SHP77 treated with DMSO at 0.1 percent for 48 hours (cell line): Measurements from ENCODE around the gene ALG8.
"Not testable (repeated sequence)": the region's sequence is repeated elsewhere in the genome, so short reads cannot be mapped to it uniquely, and the experiment has no call there.

Source experiments
- DNase-seq: peaks from one replicate; lab custom pipeline; 2025; lab: John Stamatoyannopoulos, UW

ALG8 gene

DNA sequence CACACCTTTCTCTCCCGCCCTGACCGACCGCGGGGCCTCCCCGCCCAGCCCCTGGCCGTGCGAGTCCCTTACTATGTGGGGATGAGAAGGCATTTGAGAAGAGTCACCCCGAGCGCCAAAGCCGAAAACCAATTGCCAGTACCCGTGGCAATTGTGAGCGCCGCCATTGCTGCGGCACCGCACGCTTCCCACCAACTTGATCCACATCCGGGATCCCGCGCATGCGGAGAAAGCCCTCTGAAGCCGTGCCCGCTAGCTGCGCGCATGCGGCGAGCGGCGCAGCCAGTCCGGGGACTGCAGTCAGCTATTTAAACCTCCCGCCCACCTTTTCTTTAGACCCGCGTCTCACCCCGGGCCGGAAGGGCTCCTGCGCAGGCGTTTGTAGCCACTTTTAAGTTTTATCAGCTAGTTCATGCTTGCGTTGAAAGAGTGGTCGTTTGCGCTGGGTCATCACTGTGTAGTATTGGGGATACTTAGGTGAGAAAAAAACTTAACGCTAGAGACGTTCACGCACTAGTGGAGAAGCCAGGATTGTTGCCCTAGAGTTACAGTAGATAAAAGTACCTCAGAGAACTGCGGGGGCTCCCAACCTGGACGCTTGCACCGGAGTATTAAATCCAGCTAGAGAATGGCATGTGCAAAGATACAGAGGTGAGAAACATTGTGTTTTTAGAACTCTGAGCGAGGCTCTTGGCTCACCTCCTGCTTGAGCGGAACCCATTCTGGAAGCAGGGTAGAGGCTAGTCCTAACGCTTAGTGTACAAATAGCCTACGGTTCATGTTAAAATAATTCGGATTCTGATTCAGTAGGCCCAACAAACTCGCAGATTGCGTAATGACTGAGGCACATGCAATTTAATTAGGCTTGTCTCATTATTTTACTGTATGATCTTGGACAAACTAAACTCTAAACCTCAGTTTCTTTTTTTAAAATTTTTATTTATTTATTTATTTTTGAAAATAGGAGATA, at the start of gene ALG8:
TSS of gene ALG8 (minus strand) at position 205 of the 970 bp plus-strand sequence. CDS start at position 167, 38 bp downstream.
- DNase-seq, result peak; percentile 95

DNA sequence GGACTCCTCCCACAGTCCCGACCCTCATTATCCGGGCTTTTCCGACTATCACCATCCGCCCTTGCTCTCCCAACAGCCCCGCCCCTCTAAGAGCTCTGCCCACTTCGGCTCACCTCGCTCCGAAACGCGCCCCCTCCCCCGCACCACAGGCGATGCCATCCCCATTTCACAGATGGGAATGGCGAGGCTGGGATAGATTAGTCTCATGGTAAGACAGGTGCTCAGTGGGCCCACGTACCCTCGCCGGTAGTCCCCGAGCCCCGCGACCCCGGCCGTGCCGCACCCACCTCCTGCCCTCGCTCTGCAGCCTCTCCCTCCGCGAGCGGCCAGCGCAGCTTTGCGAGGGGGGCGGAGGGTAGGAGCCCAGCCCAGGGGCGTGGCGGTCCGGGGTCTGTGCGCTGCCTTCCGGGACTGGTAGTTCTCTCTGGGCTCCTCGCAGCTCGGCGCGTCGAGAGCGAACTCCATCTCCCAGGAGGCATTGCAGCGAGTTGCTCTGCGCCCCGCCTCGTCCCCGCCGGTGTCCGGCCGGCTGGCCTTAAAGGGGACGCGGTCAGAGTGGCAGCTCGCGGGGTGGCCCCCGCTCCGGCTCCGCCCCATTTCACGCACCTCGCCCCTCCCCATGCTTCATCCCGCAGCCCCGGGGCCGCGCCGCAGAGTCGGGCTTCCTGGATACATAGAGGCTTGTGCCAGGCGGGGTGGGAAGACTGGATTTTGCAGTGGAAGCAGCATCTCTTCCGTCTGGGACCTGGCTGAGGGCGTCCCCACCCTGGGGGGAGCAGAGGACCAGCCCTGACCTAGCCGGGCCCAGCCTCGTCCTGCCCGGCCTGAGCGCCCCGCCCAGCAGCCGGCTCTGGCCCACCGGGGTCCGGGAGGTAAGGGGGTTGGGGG, 49.1 kb upstream of the ALG8 start, which contains the start of the genes KCTD21 and USP35:
TSS of gene KCTD21 (minus strand) at position 341 of the 888 bp plus-strand sequence. CDS start 14,072 bp downstream, outside the sequence.
TSS of gene USP35 (plus strand) at position 634 of the 888 bp plus-strand sequence. CDS start 7,327 bp downstream, outside the sequence.
- peak; percentile 96 for DNase-seq

DNA sequence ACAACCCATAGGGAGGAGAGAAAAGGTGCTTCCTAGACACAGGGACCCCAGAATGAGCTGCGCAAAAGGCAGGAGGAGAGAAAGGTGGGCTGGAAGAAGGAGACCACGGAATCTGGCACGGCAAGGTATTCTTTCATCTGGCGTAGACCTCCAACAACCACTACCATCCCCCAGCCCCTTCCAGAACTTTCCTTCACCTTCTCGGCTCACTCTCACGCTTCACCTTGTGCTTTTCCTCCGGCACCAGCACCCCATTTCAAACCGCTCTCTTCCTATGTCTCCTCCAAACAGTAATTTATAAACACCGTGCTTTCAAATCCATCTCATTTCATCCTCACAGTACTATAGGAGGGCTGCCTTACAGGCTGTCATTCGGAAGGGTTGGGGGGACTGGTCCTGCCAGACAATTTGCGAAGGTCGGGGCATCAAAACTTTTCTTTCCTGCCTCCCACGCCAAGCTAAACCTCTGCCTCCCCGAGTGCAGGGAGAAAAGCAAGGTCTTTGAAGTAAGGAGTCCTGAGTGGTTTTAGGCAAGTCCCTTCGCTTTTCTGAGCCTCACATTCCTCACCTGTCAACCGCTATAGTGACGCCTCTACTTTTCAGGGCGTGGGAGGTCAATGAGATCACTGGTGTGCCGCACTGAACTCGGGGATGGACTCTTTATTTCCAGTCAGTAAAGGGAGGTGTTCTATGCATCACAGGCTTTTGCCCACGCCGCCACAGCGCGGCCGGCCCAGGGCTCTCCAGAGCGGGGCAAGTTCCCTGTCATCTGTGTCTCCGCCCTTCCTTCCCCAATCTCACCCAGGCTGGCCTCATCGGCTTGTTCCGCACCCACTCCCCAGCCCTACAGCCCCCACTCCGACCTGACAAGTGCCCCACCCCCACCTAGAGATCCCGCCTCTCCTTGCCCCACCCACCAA, 48.2 kb upstream of the ALG8 start:
- peak; percentile 49 for DNase-seq

DNA sequence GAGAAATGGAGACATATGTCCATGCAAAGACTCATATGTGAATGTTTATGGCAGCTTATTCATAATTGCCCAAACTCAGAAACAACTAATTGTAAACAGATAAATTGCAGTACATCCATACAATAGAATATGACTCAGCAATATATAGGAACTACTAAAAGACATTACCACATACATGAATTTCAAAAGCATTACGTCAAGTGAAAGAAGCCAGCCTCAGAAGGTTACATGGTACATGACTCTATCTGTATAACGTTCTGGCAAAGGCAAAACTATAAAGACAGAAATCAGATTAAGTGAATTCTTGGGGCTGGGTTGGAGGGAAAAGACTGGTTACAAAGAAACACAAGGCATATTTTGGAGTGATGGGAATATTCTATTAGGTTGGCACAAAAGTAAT, 41.8 kb upstream of the ALG8 start:
- DNase-seq, result no peak

DNA sequence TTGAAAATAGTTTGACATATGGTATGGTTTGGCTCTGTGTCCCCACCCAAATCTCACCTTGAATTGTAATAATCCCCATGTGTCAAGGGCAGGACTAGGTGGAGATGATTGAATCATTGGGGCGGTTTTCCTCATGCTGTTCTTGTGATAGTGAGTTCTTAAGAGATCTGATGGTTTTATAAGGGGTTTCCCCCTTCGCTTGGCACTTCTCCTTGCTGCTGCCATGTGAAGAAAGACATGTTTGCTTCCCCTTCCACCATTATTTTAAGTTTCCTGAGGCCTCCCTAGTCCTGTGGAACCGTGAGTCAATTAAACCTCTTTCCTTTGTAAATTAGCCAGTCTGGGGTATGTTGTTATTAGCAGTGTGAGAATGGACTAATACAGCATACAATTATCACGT, 41.3 kb upstream of the ALG8 start:
- no peak for DNase-seq

DNA sequence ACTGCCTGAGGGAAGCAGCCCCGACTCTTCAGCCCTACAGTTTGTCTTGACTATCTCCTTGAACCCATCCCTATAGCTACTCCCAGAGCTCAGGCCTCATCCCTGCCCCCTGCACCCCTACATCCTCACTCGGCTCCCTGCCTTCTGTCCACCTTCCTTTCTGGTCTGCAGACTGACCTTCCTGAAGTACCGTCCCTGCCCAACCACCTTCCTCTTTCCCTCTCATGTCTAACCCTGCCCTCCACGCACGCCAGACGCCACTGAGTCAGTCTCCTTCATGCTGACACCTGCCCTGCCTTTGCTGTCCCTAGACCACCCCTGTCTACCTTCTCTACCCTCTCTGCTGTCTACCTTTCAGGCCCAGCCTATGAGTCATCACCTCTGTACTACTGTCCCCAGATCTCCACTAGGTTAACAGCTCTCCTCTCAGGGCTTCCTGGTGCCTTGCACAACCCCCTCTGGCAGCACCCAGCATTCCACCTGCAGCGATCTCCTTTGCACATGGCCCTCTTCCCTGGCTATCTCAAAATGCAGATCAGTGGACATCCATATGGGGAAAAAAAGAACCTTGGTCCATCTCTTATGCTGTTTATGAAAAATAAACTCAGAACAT, 40.1 kb upstream of the ALG8 start:
- DNase-seq, result no peak

DNA sequence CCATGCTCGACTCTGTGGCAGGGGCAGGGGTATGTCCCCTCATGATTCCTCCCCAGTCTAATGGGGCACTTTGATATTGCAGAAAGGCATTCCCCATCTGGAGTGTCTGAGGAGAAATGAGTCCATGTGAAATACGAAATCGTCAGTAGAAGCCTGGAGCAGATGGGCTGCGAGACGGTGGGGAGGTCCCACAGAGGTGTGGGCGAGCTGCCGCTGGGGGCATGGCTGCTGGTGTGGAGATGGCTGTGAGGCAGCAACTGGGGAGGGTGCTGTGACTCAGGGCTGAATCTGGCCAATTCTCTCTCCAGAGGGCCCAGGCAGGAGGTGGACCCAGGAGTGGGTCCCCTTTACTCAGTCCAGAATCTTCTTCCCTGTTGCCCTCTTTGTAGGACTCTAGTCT, 37.8 kb upstream of the ALG8 start:
- DNase-seq, result no peak

DNA sequence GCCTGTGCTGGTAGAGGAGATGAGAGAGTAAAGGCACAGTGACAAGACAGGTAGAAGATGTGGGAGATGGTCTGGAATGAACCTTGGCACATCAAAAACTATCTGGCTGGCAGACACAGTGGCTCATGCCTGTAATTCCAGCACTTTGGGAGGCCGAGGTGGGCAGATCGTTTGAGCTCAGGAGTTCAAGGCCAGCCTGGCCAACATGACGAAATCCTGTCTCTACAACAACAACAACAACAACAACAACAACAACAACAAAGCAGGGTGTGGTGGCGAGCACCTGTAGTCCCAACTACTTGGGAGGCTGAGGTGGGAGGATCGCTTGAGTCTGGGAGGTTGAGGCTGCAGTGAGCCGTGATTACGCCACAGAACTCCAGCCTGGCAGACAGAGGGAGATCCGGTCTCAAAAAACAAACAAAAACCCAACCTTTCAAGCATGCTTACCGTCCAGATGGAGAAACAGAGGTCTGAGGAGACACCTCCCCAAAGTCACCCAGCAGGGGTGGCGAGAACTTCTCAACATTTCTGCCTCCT, 37.2 kb upstream of the ALG8 start:
- no peak for DNase-seq

DNA sequence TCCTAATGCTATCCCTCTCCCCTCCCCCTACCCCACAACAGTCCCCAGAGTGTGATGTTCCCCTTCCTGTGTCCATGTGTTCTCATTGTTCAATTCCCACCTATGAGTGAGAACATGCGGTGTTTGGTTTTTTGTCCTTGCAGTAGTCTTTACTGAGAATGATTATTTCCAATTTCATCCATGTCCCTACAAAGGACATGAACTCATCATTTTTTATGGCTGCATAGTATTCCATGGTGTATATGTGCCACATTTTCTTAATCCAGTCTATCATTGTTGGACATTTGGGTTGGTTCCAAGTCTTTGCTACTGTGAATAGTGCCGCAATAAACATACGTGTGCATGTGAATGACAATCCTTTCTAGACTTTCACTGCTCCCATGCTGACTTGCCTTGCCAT, 36.4 kb upstream of the ALG8 start:
- DNase-seq, result not testable (repeated sequence)

DNA sequence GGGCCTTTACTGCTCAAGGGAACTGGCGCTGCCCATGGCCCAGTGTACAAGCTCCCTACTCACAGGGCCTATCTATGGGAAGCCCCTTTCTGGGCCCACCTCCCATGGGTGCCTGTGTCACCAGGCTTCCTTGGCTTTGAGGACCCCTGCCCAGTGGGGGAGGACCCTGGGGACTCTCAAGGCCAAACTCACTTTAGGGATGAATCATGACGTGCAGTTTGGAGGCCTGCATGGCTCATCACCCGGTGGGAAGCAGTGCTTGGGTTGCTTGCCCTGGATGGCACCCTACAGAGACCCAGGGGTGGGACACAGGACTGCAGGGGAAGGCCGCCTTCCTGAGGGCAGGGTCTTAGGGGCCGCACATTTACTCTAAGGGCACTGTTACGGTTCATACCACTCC, 32.5 kb upstream of the ALG8 start:
- DNase-seq, result no peak

DNA sequence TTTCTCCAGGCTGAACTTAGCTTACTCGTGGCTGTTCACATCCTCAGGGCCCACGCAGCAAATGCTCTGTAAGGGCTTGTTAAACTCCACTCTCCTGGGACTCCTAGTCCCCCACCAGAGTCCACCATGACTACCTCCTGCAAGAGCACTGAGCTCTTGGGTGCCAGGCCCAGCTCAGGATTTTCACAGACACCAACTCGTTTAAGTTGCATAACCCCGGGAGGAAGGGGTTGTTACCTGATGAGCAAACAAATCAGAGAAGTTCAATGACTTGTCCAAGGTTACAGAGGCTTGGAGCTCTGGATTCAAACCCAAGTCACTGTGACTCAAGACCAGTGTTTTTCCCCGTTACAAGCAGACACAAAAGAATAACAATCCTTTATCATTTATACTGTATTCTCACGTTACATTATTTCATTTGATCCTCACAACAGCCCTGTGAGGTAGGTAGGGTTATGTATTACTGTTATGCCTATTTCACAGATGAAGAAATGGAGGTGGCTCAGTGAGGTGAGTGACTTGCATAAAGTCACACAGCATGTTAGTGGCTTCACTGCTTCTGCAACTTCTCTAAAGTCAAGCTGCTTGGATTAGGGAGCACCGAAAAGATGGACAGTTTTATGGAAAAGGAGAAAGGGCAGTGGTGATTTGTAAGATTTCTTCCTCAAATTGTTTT, 31.6 kb upstream of the ALG8 start:
- DNase-seq, result no peak

DNA sequence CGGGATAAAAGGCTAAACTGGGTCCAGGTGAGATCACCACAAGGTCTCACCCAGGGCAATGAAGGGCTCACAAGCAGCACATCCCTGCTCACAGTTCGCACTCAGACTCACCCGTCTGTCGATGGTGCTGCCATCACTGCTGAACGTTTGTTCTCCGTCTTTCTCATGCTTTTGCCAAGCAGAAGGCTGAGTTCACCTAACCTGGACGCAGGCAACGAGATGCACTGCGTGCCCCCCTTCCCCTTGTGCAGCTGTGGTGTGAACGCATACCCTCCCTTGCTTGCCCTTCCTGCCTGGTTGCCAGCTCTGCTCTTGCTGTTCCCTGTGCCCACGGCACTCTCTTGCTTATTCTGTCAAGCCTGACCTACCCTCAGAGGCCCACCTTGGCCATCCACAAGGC, 31.0 kb upstream of the ALG8 start:
- no peak for DNase-seq

DNA sequence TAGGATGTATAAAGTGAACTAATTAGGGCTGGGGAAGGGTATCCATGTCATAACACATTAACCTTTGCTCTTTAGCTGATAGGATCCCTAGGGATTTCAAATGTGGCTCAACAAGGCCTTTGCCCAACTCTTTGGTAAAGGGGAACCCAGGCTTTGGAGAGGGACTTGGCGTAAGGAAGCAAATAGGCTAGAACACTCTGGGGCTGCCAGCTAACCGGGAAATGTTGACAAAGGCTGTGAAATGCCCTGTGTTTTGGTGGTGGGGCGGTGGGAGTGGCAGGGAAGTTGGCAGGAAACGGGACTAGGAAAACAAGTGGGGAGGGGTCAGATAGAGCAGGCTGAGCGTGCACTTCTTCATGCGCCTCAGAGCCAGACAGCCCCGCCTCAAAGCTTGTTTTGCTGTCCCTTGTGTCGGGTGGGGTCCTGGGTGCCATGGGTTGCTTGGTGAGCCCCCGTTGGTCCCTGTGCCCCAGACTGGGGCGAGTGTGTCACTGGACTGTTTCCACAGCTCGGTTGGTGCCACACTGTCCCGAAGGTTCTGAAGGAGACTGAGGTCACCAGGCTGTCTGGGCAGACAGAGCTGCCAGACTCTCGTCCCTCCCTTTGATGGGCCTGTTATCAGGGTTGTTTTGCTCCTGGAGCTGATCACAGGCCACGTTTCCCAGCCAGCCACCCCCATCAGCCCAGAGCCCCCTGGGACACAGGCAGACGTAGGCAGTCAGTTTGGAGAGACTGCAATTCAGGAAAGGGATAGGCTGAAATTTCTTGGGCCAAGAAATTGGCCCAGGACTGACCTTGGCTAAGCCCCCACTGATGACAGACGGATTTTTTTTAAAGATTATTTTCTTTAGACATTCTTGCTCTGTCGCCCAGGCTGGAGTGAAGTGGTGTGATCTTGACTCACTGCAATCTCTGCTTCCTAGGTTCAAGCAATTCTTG, 29.4 kb upstream of the ALG8 start:
- no peak for DNase-seq

DNA sequence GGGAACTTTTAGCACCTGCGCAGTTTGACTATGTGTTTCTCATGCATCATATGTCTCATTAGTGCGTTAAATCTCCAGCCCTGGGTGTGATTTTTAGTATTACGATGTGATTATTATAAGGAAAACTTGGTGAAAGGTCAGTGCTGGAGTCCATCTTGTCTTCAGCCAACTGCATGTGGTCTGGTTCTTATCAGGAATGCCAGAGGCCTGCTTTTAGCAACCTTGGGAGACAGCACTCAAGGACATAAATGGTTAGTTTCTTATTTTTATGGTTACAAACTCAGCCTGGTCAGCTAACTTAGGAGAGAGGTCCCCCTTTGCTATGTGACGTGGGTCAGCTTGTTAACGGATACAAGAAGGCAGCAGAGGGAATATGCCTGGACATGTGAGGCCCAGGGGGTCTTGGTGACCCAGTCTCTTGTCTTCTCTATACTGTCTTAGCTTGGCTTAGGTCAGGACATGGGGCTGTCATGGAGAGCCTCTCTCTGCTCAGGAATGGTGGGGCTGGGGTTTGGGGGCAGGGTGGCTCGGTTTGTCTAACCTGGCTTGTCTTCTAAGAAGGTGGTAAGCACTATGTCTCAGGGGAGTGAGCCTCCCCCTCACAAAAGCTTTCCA, 27.5 kb upstream of the ALG8 start:
- no peak for DNase-seq

DNA sequence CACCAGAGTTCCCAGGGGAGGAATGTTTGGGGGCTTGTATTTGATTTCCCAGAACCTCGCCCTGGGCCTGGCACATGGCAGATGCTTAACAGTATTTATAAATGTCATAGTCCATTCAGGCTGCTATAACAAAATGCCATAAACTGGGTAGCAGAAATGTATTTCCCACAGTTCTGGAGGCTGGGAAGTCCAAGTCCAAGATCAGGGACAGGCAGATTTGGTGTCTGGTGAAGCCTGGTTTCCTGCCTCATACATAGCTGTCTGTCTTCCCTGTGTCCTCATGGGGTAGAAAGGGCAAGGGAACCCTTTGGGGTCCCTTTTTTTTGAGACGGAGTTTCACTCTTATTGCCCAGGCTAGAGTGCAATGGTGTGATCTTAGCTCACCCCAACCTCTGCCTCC, 25.0 kb upstream of the ALG8 start:
- DNase-seq, result no peak

DNA sequence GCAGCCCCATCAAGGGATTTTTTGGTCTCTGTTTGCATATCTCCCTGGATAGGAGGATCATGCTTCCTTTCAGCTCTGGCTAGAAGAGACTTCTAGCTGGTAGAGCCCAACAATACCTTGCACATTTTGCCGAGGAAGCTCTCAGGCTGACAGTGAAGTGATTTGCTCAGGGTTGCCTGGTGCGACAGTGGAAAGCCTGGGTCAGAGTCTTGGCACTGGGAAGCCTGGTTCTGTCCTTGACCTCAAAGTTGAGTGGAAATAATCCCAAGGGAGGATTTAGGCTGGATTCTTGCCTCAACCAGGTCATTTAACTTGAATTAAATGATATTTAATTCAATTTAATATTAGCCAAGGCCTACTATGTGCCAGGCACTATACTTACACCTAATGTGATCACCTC, 24.4 kb upstream of the ALG8 start:
- DNase-seq, result no peak

DNA sequence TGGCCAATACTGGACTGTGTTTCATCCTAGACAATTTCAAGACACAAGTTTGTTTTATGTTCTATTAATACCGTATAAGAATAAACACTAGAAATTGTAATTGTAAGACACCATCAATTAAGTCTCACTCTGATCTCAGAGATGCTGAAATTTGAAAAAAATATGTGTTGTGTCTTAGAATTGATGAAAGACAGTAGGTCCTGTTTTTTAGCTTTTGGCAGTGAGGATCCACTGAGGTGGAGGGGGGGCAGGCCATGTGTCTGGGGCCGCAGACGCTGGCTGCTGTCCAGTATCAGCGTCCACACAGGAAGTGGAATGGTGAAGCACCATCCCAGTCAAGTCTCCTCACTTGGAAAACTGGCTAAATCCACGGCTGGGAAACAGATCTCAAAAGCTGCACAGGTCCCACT, 22.5 kb upstream of the ALG8 start:
- DNase-seq, result no peak

DNA sequence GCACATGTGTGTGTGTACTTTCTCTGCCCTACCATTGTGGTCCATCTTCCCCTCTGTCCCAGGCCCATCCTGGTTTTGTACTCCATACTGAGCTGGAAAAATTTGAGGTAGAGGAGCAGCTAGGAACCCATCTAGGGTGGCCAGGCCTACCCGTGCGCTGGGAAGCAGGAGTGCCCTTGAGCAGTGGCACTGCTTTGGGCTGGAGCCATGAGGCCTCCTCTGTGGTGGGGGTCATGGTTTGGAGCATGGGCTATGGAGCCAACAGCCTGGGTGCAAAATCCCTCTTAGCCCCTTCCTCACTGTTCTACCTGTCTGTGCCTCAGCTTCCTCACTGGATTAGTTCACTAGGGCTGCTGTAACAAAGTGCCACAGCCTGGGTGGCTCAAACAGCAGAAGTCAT, 21.9 kb upstream of the ALG8 start:
- DNase-seq, result no peak

DNA sequence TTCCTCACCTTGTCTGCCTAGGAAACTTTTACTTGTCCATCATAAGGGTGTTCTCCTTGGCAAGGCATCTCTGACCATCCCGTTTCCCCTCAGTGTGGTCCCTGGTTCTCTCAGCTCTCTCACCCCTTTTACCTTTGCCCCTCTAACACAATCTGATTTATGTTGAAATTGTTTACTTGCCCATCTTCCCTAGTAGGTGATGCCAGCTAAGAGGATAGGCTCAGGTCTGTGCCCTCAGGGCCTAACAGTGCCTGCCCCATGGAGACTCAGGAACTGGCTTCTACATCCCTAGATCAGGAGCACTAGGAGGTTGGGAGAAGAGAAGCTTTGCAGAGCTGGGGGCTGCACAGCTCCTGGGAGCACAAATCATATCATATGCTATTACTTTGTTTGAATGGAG, 21.1 kb upstream of the ALG8 start:
- no peak for DNase-seq
